HFFc6 (cell line): Measurements from ENCODE around the gene TRAPPC6A. TPM values are rescaled to one million over a fixed set of nuclear protein-coding genes. Genes with fewer than 3 reads are reported as not detected.

ENCODE experiments used
- DNase-seq: peaks from one replicate; pipeline ENCODE4 v3.0.0-alpha.2; 2018
- H3K27ac Mint-ChIP-seq: 2 replicates; pipeline ENCODE4 v1.8.0; 2020; ENCODE audit warnings: mild to moderate bottlenecking, mixed read lengths
- H3K27me3 Mint-ChIP-seq: 2 replicates; pipeline ENCODE4 v1.8.0; 2021; ENCODE audit warnings: mild to moderate bottlenecking, moderate library complexity, mixed read lengths; ENCODE audit not compliant: insufficient read depth
- H3K36me3 Mint-ChIP-seq: 2 replicates; pipeline ENCODE4 v1.8.0; 2021; ENCODE audit warnings: low read depth, mixed read lengths
- H3K4me1 Mint-ChIP-seq: 2 replicates; pipeline ENCODE4 v1.8.0; 2020; ENCODE audit warnings: low read depth, mixed read lengths
- H3K4me3 Mint-ChIP-seq: 2 replicates; pipeline ENCODE4 v1.8.0; 2020; ENCODE audit warnings: mild to moderate bottlenecking, moderate library complexity, mixed read lengths
- H3K9me3 Mint-ChIP-seq: 2 replicates; pipeline ENCODE4 v1.8.0; 2020; ENCODE audit warnings: mild to moderate bottlenecking, mixed read lengths
- CTCF ChIP-seq: fragments of 200-600 bp; sonication (generic); IDR thresholded peaks from 2 replicates; pipeline ENCODE4 v1.5.0; 2021; ENCODE audit warnings: antibody characterized with exemption, mild to moderate bottlenecking
- total RNA-seq, 6 experiments: library from RNA; stranded (reverse); fragmentation: NEBNext Ultra II Directional; extraction: Animal tissue kit (Norgen Biotek cat#: 25700); gene quantifications; 2 replicates in 1 of 6; 3 replicates in 5 of 6; pipeline ENCODE4 v1.2.3, GENCODE V29; 2021

The TRAPPC6A gene
- total RNA-seq, 6 experiments from 2014 or later: 3.5 to 6.9 (median 5.2) TPM

- DNase-seq: no peak
- no peak overlapping the region for H3K27ac Mint-ChIP-seq
- peaks cover 29% of the 10 kb centered on the region for H3K27me3 Mint-ChIP-seq
- TF ChIP-seq CTCF: no peak
- no peak overlapping the region for H3K4me3 Mint-ChIP-seq
- no peaks in the 10 kb centered on the region for H3K36me3 Mint-ChIP-seq
- H3K9me3 Mint-ChIP-seq: no peaks in the 10 kb centered on the region
- no peaks in the 10 kb centered on the region for H3K4me1 Mint-ChIP-seq
Observed at GRCh38 chr19:45213031-45213430, 35.0 kb upstream of the TRAPPC6A start.

- Mint-ChIP-seq H3K4me3 (no peak overlapping the region), H3K36me3 (no peaks in the 10 kb centered on the region), H3K27me3 (peaks cover 25% of the 10 kb centered on the region), H3K9me3 (no peaks in the 10 kb centered on the region), H3K27ac (no peak overlapping the region), H3K4me1 (no peaks in the 10 kb centered on the region)
- TF ChIP-seq CTCF: no peak
- DNase-seq: no peak
Observed at GRCh38 chr19:45211751-45212381, 33.8 kb upstream of the TRAPPC6A start.

- Mint-ChIP-seq H3K27me3 (peaks cover 14% of the 10 kb centered on the region), H3K4me3 (no peak overlapping the region), H3K9me3 (no peaks in the 10 kb centered on the region), H3K36me3 (no peaks in the 10 kb centered on the region), H3K27ac (no peak overlapping the region), H3K4me1 (no peaks in the 10 kb centered on the region)
- TF ChIP-seq CTCF: no peak
- no peak for DNase-seq
Observed at GRCh38 chr19:45206328-45206727, 28.3 kb upstream of the TRAPPC6A start.

GRCh38 chr19:45205810-45206209 is 27.8 kb upstream of the TRAPPC6A start:
- H3K27me3 Mint-ChIP-seq: peaks cover 12% of the 10 kb centered on the region
- H3K4me3 Mint-ChIP-seq: no peak overlapping the region

GRCh38 chr19:45202637-45203036 is 24.6 kb upstream of the TRAPPC6A start:
- H3K36me3 Mint-ChIP-seq: no peaks in the 10 kb centered on the region
- H3K4me1 Mint-ChIP-seq: peaks cover 6% of the 10 kb centered on the region; the same call in 1 of the 2 replicates
- no peak overlapping the region for H3K4me3 Mint-ChIP-seq
- H3K9me3 Mint-ChIP-seq: no peaks in the 10 kb centered on the region
- DNase-seq: no peak
- H3K27ac Mint-ChIP-seq: no peak overlapping the region
- no peak for TF ChIP-seq CTCF
- peaks cover 19% of the 10 kb centered on the region for H3K27me3 Mint-ChIP-seq

More at GRCh38 chr19:45205810-45206209, 27.8 kb upstream of the TRAPPC6A start:
- Mint-ChIP-seq H3K9me3 (no peaks in the 10 kb centered on the region), H3K36me3 (no peaks in the 10 kb centered on the region), H3K27ac (no peak overlapping the region), H3K4me1 (no peaks in the 10 kb centered on the region)
- no peak for TF ChIP-seq CTCF
- no peak for DNase-seq
